Measurements from ENCODE around the gene TCF12.
"Not testable (repeated sequence)": the region's sequence is repeated elsewhere in the genome, so short reads cannot be mapped to it uniquely, and the experiment has no call there.

TCF12 gene

DNA sequence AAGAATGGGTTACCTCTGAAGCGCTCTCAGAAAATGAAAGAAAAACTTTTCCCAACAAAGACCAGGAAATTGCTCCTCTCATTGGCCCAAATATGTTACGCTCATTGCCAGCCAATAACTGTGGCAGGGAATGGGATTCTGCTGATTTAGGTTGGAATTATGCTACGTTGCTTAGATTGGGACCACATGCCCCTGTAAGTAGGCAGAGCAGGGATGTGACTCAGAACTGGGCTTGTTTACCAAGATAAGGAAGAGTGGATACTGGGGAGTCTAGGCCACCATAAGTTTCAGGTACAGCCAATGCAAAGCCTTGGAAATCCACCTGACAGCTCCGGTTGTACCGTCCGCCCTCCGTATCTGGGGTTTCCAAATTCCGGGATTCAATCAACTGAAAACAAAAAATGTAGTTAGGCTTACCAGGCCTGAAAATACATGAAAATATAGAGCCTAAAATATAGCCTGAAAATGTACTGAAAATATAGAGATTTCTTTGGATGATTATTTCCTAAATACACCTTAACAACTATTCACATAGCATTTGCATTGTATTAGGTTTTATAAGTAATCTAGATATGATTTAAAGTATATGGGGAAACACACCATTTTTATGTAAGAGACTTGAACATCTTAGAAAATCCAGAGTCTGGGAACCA, 1.5 kb upstream of the TCF12 start:
- no peak for DNase-seq

DNA sequence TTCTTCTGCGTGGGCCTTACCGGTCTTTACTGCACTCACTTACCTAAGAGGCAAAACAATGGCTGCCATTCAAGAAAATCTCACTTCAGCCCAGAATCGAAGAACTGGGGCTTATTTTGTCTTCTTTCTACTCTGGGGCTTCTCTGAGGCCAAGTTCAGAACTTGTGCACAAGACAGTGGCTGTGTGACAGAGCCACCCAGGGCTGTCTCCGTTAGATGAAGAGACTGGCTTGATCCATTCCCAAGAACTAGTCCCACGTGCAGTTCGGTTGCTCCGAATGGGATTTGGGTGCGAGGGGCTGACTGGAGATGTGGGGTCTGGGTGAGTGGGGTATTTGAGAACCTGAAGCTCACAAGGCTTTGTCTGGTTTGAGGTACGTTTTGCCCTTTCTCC, 795 bp upstream of the TCF12 start:
- DNase-seq = no peak

DNA sequence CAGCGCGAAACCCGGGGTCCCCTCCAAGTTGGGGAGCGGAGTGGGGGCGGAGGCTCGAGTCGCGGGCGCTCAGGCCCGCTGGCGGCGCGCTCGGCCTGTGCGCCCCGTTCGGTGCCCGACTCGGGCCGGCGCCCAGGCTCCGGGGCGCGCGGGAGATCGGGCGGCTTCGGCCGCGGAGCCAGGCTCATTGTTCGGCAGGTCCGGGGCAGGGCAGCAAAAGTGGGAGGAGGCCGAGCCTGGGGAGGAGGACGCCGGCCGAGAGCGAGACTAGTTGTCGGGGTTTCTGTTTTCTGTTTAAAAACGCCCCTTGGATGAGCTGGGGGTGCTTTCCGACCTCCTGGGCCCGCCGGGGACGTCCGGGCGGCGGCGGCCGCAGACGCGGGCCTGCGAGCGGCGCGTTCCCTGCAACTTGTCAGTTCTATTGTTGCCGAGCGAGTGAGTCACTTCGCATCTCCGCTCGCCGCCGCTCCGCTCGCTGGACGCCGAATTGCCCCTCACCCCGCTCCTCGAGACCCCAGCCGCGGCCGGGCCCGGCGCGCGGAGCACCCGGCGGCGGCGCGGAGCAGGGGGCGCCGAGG, 676 bp downstream of the TCF12 start:
- DNase-seq = peak; percentile 75

DNA sequence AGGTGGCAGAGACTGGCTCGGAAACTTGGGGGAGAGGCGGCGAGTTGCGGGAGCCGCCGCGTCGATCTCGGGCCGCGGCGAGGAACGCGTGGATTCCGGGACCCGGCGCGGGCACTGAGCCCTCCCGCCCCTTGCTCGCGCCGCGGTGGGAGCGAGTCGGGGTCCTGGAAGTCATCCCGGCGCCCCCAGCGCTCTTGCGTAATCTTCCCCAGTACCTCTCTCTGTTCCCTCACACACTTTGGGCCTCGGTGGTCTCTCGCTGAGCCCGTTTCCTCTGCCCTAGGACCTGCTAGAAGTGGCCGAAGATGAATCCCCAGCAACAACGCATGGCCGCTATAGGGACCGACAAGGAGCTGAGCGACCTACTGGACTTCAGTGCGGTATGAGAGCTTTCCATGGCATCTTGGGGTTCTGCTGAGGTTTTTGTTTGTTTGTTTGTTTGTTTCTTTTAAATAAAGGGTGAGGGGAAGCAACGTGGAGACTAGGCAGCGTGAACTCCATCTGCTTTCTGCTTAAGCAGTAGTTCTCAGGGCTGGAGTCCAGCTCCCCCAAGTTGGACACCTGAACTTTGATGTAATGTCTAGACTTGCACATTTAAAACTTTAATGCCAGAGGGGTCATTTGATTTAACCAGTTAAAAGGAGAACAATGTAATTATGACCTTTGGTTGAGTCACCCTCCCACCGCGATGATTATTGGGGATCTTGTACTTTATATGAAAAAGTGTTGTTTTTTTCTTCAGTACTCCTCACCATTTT, 1.3 kb downstream of the TCF12 start:
- DNase-seq = peak; percentile 41

DNA sequence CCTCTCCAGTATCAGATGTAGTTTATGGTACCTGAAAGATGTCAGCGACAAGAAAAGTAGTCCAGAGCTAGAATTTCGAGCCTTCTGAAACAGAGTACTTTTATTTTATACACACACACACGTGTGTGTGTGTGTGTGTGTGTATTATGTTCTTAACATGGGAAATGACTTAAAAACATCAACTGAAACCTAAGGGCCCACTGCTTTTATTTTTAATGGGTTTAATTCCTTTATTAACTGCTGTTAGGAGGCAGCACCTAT, 1.9 kb downstream of the TCF12 start:
- DNase-seq = no peak

DNA sequence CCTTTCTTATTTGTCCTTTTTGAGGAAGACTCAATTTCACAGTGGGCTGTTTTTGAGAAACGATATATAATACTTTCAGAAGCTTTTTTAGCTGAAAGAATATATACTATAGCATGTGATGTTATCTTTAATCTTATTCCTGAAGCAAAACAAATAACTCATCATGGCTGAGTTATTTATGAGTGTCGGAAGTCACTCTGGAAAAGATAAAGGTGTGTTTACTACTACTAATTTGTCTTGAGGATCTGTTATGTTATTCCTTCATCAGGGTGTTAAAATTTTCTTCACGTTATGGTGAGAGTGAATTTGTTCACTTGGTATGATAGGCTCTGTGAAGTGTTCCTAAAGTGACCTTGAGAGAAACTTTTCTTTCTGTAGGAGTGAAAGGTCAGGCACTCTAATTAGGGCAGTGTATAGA, 4.7 kb downstream of the TCF12 start:
- no peak for DNase-seq

DNA sequence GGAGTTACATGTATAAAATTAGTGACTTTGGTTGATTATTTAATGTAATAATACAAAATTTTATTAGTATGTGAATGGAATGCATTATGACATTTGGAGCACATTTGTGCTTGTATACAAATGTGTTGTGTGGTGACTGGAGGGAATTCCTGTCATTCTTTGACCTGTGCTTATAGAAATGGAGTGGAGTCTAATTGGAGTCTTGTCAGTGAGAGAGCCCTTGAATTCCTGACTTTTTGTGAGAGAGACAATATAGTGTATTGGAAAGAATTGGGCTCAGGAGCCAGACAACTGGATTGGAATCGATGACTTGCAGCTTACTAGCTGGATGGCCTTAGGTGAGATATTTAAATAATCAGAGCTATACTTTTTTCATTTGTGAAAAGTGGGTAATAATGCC, 9.4 kb downstream of the TCF12 start:
- DNase-seq = no peak

DNA sequence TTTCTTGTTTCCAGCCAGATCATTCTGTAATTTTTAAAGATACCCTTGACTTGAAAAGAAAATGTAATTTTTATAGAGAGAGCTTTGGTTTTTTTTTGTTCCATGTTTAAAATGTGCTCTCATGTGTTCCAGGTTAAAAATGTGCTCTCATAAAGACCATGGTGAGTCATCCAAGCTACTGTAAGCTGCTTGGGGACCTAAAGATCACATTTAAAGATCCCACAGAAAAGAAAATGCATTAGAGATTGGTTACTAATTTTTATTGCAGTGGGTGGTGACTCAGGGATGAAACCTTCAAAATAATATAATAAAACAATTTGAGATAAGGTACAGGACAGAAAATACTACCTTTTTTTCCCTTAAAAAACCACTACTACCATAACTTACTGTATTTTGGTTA, 11.0 kb downstream of the TCF12 start:
- no peak for DNase-seq

DNA sequence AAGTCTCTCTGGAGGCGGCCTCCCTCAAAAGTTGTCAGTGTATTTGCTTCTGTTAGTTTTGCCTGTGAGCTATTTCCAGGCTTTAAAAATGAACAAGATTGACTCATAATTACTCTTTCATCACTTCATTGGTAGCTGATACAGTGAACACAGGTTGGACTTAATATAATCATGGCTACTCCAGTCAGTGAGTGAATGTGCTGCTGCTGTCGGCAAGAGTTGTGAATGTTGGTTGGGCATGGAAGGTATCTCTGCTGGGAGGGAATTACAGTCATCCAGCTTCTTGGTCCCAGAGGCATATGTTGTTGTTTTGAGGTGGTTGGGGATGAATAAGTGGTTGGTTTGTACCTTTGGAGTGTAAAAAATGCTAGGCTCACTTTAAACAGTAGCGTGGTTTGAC, 11.5 kb downstream of the TCF12 start:
- DNase-seq = no peak

DNA sequence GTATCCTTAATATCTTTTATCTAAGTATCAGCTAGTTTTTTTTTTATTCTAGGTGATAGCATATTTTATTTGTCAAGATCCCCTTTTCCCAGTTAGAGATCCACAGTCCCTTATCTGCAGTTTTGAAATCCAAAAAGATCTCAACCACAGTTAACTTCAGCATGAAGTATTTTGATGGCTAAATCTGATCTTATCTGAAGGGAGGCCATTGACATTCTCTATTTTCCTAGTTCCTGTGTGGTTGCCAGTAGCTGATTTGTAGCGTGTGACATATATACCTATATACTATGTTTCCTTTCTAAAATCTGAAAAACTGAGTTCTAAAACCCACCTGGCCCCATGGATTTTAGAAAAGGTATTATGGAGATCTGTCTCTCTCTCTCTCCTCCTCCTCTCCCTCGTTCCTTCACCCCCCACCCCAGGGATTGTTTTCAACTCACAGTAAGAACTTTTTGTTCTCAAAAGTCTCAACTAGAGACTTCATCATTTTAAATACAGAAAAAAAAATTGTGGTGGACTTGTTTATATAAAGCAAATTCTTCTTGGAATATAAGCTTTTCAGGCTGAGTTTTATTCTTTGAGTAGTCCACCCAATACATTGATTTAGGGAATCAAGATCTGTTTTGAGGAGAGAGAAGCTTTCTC, 12.3 kb downstream of the TCF12 start:
- DNase-seq = no peak

DNA sequence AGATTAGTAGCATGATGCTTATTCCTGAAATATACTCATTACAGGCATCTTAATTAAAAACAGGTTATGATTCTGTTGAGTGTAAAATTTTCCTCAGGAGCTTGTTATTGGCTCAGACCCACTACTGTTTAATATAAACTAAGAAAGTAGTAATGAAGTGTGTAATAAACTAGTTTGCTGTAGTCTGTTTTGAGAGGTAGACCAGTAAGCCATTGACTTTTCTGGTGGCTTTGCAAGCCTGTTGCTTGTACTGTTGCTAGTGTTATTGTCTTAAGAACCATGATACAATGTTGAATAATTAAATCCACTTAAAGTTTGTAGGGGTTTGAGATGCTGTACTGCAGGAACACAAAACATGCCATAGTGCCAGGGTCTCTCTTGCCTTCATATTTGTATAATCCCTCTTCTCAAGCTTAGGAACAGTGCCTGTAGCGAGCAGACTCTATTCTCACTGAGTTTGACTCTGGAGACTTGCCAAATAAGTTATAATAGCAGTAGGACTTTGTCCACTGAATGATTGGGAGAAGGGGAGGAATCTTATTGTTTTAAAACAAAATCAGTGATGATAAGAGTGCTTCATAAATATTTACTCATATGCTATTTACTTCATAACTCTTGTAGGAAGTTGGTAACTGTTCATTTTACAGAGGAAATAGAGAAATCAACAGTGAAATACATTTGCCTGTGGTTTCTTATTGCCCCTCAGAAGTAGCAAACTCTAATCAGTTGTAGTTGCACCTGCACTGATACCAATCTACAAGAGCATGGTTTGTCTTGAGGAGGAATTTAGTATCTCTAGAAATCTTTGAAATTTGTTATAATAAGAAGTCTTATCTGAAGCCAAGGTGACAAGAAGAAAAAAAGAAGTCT, 13.4 kb downstream of the TCF12 start:
- no peak for DNase-seq

DNA sequence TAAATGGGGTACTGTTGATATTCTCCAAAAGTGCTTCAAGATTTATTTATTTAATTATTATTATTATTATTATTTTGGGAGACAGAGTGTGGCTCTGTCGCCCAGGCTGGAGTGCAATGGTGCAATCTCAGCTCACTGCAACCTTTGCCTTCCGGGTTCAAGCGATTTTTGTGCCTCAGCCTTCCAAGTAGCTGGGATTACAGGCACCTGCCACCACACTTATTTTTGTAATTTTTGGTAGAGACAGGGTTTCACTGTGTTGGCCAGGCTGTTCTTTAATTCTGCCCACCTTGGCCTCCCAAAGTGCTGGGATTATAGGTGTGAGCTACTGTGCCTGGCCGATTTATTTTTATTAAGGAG, 14.0 kb downstream of the TCF12 start:
- not testable (repeated sequence) for DNase-seq

DNA sequence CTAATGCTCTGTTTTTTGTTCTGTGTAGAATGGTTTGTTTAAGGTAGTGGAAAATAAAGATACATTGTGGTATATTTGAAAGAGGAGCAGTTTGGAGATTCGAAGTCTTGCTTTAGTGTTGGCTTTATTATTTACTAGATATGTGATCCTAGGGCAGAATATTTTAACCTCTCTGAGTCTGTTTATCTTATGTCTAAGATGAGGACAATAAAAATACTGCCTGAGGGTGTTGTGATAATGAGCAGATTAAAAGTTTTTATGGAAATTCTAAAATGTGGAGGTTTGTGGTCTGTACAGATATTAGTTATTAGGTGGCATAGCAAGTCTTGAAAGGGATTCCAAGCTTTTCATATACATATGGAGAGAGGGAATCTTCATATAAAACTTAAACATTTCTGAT, 15.0 kb downstream of the TCF12 start:
- DNase-seq = no peak

DNA sequence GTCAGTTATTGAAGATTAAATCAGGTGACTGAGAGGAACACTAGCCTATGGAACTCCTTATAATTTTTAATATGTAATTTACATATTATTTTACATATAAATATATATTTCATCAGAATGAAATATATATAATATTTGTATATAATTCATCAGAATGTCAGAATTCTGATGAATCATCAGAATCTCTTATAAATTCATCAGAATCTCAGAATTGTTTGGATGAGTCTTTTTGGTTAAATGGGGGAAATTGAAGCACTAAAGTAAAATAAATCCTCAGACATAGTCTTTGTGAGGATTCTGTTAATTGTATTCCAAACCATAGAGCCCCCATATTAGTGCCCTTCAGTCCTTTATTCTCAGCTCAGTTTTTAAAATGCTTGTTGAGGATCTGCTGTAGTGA, 15.4 kb downstream of the TCF12 start:
- no peak for DNase-seq

DNA sequence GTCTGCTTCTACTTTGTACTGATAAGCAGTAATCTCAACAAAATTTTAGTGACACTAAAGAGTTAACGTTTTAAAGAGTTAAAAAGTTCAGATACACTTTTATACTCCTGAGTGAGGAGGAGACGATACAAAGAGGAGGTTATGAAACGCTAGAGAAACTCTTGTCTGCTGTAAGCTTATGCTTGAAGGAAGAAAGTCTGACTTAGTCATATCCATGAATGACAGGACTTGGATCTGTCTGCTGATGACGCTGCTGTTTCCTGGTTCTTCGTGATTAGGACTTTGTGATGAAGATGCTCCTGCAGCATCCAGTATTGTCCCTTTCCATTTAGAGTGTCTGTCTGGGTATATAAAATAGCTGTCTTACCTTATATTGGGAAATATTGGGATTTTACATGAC, 15.8 kb downstream of the TCF12 start:
- peak; percentile 23 for DNase-seq

DNA sequence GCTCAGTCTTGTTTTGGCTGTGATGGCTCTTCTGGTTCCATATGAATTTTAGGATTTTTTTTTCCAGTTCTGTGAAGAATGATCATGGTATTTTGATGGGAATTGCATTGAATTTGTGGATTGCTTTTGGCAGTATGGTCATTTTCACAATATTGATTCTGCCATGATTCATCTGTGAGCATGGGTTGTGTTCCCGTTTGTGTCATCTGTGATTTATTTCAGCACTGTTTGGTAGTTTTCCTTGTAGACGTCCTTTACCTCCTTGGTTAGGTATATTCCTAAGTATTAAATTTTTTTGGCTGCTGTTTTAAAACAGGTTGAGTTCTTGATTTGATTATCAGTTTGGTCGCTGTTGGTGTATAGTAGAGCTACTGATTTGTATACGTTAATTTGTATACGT, 18.5 kb downstream of the TCF12 start:
- DNase-seq = no peak

DNA sequence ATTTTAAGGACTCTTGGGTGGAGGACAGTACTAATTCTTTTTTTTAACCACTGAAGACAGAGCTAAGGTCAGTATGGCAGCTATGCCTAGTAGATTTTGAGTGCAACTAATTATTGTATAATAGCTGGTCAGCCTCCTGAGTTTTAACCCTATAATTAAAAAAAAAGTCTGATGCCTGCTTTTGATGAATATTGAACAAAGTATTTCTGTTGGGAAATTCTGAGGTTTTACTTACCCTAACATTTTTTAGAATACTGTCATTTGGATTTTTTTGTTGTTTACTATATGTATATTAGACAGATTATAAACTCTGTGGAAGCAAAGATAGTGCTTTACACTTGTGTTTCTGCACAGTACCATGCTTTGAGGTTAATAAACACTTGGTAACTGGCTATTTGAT, 20.8 kb downstream of the TCF12 start:
- no peak for DNase-seq

DNA sequence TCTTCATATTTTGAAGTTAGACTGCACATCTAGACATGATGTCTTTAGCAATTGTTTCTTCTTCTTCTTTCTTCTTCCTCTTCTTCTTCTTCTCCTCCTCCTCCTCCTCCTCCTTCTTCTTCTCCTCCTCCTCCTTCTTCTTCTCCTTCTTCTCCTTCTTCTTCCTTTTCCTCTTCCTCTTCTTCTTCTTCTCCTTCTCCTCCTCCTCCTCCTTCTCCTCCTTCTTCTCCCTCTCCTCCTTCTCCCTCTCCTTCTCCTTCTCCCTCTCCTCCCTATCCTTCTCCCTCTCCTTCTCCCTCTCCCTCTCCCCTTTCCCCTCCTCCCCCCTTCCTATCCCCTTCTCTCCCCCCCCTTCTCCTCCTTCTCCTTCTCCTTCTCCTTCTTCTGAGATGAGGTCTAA, 21.9 kb downstream of the TCF12 start:
- no peak for DNase-seq

DNA sequence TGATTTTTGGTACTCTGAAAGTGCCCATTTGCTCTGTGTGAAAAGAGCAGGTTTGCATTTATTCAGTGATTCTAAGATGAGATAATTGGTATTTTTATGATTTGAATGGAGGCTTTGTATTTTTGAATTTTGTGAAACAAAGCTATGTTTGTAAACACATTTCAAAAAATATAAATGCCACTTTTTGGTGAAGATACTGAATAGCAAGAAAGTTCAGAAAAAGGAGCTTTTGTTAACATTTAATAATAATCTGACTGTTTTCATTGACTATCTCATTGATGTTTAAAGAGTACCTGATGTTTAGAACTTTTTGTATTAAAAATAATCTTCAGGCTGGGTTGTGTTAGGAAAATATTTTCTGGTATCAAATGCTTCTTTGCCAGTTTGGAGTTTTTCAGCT, 23.7 kb downstream of the TCF12 start:
- DNase-seq = no peak

DNA sequence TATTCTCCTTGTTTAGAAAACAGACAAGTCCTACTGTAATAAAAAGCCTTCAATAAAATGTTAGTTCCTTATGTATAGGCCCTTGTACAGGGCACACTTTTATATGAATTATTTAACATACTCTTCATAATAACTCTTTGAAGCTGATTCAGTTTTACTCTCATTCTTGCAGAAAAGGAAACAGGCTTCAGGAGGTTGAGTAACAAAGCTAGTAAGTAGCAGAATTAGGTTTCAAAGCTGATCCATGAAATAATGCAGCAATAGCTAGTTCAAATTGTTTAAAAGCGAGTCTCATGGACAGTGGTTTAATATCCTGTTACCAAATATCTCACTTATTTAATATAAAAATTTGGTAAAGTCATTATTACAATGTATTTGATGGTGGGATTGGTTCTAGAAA, 25.0 kb downstream of the TCF12 start:
- peak; percentile 19 for DNase-seq

DNA sequence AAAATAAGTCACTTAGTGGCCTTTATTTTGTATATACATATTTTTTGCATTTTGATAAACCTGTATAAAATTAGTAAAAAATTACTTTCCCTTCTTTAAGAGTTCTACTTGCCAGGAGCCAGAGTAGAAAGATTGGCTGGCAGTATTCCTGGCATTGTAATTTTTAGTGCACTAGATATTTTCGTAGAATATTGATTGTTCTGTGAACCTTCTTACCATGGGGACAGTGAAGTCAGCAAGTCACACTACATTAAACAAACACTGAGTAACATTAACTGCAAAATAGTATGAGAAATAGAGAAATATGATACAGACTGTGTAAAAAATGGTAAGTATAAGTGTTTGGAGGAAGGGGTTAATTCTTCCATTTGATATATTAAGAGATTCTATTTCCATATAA, 26.0 kb downstream of the TCF12 start:
- no peak for DNase-seq

DNA sequence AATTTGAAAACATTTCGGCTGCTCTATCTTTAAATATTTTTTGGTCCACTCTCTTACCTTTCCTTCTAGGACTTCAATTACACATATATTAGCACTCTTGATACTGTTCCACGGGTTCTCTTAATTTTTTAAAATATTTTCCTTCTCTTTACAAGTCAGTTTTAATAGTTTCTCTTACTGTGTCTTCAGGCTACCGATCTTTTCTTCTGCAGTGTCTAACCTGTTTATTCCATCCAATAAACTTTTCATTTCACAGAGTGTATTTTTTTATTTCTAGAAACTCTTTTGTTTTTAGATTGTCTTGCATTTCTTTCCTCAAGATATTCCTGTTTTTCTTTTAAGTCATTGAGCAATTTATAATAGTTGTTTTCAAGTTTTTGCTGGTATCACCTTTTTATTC, 27.7 kb downstream of the TCF12 start:
- DNase-seq = no peak

DNA sequence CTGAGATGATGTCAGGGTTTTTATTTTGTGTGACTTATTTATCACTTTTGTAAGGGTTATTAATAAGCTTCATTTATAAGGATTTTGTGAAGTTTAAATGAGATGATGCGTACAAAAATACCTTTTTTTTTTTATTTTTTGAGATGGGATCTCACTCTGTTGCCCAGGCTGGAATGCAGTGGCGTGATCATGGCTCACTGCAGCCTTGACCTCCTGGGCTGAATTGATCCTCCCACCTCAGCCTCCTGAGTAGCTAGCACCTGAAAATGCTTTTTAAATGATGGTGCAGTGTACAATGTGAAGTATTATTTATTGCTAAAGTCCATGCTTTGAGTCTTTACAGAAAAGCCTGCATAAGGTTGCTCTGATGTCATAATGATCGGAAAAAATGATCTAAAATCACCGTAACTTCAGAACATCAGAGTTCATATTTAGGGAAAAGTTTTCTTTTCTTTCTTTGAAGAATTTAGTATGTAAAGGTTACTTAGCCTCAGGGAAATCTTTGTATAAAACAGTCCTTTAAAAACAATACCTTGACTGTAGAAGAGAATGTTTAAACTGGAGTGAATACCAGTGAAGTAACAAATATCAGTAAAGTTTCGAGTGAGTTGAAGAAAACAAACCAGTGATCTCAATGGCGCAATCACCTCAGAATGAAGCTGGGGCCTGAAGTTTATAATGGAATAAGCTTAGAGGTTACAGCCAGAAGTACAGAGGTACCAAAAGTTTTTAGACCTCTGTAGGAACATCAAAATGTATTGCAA, 29.7 kb downstream of the TCF12 start:
- no peak for DNase-seq
